ENCODE measurements around the gene MDM4. TPM values are rescaled to one million over a fixed set of nuclear protein-coding genes. Genes with fewer than 3 reads are reported as not detected.
"Not testable (repeated sequence)": the region's sequence is repeated elsewhere in the genome, so short reads cannot be mapped to it uniquely, and the experiment has no call there.

Gene MDM4
- total RNA-seq, 2 donors from 2014 or later = 65.5 to 161 TPM

DNA sequence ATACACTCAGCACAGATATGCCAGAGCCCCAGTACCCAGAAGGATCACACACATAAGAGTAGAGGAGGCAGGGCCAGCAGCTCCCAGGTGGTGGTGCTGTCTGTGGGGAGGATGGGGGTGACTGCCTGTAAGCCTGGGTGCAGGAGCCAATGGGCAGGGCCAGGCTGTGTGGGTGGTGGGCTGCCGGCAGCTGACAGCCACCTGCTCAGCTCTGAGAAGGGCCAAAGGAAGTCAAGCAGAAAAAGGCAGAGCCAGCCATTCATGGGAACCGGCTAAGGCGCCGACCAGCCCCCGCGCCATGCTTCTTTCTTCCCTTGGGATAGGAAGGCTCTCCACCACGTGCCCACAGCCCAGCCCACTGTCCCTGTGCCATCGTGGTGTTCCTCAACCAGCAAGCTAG lies 35.7 kb upstream of the MDM4 start:
- TF ChIP-seq, protein P1, sequence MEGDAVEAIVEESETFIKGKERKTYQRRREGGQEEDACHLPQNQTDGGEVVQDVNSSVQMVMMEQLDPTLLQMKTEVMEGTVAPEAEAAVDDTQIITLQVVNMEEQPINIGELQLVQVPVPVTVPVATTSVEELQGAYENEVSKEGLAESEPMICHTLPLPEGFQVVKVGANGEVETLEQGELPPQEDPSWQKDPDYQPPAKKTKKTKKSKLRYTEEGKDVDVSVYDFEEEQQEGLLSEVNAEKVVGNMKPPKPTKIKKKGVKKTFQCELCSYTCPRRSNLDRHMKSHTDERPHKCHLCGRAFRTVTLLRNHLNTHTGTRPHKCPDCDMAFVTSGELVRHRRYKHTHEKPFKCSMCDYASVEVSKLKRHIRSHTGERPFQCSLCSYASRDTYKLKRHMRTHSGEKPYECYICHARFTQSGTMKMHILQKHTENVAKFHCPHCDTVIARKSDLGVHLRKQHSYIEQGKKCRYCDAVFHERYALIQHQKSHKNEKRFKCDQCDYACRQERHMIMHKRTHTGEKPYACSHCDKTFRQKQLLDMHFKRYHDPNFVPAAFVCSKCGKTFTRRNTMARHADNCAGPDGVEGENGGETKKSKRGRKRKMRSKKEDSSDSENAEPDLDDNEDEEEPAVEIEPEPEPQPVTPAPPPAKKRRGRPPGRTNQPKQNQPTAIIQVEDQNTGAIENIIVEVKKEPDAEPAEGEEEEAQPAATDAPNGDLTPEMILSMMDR (conservative IDR thresholded peaks at IDR 0.05) = no peak
- H3K9ac ChIP-seq (ENCODE audit: extremely low read depth, low read length, poor library complexity, severe bottlenecking) = no peak overlapping the region
- Mint-ChIP-seq H3K36me3 (ENCODE audit: low read depth) (no peaks in the 10 kb centered on the region), H3K9me3 (no peaks in the 10 kb centered on the region), H3K4me1 (peaks cover 30% of the 10 kb centered on the region), H3K4me3 (no peak overlapping the region), H3K27ac (no peak overlapping the region), H3K27me3 (ENCODE audit: insufficient read depth) (peaks cover 2% of the 10 kb centered on the region)
- WGBS, 2 experiments (ENCODE audit: insufficient coverage in 1 of 2, insufficient read length in 1 of 2) = 93 to 94% methylated on average over 5 to 8 of the region's 8 CpGs
- DNase-seq = no peak
- no peak overlapping the region for H3K27ac ChIP-seq (ENCODE audit: low read depth, low read length)
- H3K9me3 ChIP-seq (ENCODE audit: control insufficient read depth, low read length) = no peaks in the 10 kb centered on the region
- peaks cover 5% of the 10 kb centered on the region for H3K4me1 ChIP-seq (ENCODE audit: control insufficient read depth, insufficient read depth, low read length)
- no peaks in the 10 kb centered on the region for H3K27me3 ChIP-seq (ENCODE audit: control insufficient read depth, insufficient read depth, low read length, poor library complexity, severe bottlenecking)
- no peak overlapping the region for H3K4me3 ChIP-seq (ENCODE audit: low read length)
- H3K36me3 ChIP-seq (ENCODE audit: control insufficient read depth, insufficient read depth, low read length) = no peaks in the 10 kb centered on the region

DNA sequence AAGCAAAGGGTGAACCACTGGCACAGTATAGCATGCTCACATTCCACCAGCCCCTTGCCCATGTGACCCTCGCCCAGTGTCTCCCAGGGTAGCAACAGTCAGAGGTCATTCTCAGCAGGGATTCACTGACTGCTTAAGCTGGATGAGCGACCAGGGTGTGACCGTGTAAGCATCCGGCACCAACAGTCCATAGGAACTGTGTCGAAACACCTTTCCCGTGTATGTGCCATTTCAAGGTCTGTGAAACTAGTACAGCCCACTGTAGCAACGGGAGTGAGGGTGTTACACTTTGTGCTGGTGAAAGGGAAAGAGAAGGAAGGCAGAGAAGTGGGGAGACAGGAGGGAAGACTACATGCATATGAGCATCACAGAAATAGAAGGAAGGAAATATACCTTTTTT lies 32.4 kb upstream of the MDM4 start:
- 88 to 91% methylated on average over 6 to 7 of the region's 7 CpGs for WGBS, 2 experiments (ENCODE audit: insufficient coverage in 1 of 2, insufficient read length in 1 of 2)
- Histone ChIP-seq H3K4me1 (ENCODE audit: control insufficient read depth, insufficient read depth, low read length) (peaks cover 5% of the 10 kb centered on the region), H3K27ac (ENCODE audit: low read depth, low read length) (no peak overlapping the region), H3K4me3 (ENCODE audit: low read length) (no peak overlapping the region), H3K9ac (ENCODE audit: extremely low read depth, low read length, poor library complexity, severe bottlenecking) (no peak overlapping the region), H3K27me3 (ENCODE audit: control insufficient read depth, insufficient read depth, low read length, poor library complexity, severe bottlenecking) (no peaks in the 10 kb centered on the region), H3K9me3 (ENCODE audit: control insufficient read depth, low read length) (no peaks in the 10 kb centered on the region), H3K36me3 (ENCODE audit: control insufficient read depth, insufficient read depth, low read length) (no peaks in the 10 kb centered on the region)
- H3K27me3 Mint-ChIP-seq (ENCODE audit: insufficient read depth) = no peaks in the 10 kb centered on the region
- DNase-seq = no peak
- TF ChIP-seq, protein P1 (conservative IDR thresholded peaks at IDR 0.05) = no peak
- no peak overlapping the region for H3K27ac Mint-ChIP-seq
- H3K4me3 Mint-ChIP-seq = no peak overlapping the region
- H3K4me1 Mint-ChIP-seq = peaks cover 22% of the 10 kb centered on the region
- no peaks in the 10 kb centered on the region for H3K9me3 Mint-ChIP-seq
- peaks cover 3% of the 10 kb centered on the region for H3K36me3 Mint-ChIP-seq (ENCODE audit: low read depth)

DNA sequence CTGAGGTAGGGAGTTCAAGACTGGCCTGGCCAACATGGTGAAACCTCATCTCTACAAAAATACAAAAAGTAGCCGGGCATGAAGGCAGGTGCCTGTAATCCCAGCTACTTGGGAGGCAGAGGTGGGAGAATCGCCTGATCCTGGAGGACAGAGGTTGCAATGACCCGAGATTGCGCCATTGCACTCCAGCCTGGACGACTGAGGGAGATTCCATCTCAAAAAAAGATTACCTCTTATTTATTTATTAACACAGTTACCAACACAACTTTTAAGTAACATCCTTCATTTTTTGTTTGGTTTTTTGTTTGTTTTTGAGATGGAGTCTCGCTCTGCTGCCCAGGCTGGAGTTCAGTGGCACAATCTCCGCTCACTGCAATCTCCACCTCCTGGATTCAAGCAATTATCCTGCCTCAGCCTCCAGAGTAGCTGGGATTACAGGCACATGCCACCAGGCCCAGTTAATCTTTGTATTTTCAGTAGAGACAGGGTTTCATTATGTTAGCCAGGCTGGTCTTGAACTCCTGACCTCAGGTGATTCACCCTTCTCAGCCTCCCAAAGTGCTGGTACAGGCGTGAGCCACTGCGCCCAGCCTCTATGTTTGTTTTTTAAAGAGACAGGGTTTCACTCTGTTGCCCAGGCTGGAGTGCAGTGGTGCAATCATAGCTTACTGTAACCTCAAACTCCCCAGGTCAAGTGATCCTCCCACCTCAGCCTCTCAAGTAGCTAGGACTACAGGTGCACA lies 29.5 kb upstream of the MDM4 start:
- H3K9me3 ChIP-seq (ENCODE audit: control insufficient read depth, low read length); H3K36me3 ChIP-seq (ENCODE audit: control insufficient read depth, insufficient read depth, low read length); H3K9ac ChIP-seq (ENCODE audit: extremely low read depth, low read length, poor library complexity, severe bottlenecking); H3K27me3 ChIP-seq (ENCODE audit: control insufficient read depth, insufficient read depth, low read length, poor library complexity, severe bottlenecking); H3K4me1 ChIP-seq (ENCODE audit: control insufficient read depth, insufficient read depth, low read length); DNase-seq; H3K27ac ChIP-seq (ENCODE audit: low read depth, low read length); H3K27ac Mint-ChIP-seq; H3K4me3 Mint-ChIP-seq; H3K4me3 ChIP-seq (ENCODE audit: low read length); H3K9me3 Mint-ChIP-seq; H3K27me3 Mint-ChIP-seq (ENCODE audit: insufficient read depth); H3K36me3 Mint-ChIP-seq (ENCODE audit: low read depth): not testable (repeated sequence)
- WGBS, 2 experiments (ENCODE audit: insufficient coverage in 1 of 2, insufficient read length in 1 of 2) = 94% methylated on average over 7 to 9 of the region's 9 CpGs
- peaks cover 25% of the 10 kb centered on the region for H3K4me1 Mint-ChIP-seq

DNA sequence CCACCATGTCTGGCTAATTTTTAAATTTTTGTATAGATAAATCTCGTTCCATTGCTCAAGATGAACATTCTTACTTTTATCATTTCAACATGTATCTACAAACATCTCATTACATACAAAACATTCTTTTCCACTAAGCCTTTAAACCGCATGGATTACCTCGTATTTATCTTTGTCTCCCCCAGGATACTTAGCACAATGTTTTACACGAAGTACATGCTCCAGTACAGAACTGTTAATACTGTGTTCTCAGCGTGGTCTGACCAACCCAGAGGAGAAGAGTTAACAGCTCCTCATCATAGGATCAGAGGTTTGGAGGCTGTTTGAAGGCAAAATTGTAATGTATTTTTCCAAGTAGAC lies 29.0 kb upstream of the MDM4 start:
- H3K27ac ChIP-seq (ENCODE audit: low read depth, low read length) = no peak overlapping the region
- Mint-ChIP-seq H3K27me3 (ENCODE audit: insufficient read depth) (peaks cover 3% of the 10 kb centered on the region), H3K36me3 (ENCODE audit: low read depth) (peaks cover 3% of the 10 kb centered on the region), H3K4me3 (no peak overlapping the region), H3K27ac (no peak overlapping the region), H3K4me1 (peaks cover 26% of the 10 kb centered on the region), H3K9me3 (no peaks in the 10 kb centered on the region)
- H3K27me3 ChIP-seq (ENCODE audit: control insufficient read depth, insufficient read depth, low read length, poor library complexity, severe bottlenecking) = no peaks in the 10 kb centered on the region
- H3K4me3 ChIP-seq (ENCODE audit: low read length) = no peak overlapping the region
- 96 to 97% methylated on average over 3 to 5 of the region's 5 CpGs for WGBS, 2 experiments (ENCODE audit: insufficient coverage in 1 of 2, insufficient read length in 1 of 2)
- H3K36me3 ChIP-seq (ENCODE audit: control insufficient read depth, insufficient read depth, low read length) = no peaks in the 10 kb centered on the region
- no peaks in the 10 kb centered on the region for H3K4me1 ChIP-seq (ENCODE audit: control insufficient read depth, insufficient read depth, low read length)
- H3K9ac ChIP-seq (ENCODE audit: extremely low read depth, low read length, poor library complexity, severe bottlenecking) = no peak overlapping the region
- no peak for DNase-seq
- TF ChIP-seq, protein P1 (conservative IDR thresholded peaks at IDR 0.05) = no peak
- no peaks in the 10 kb centered on the region for H3K9me3 ChIP-seq (ENCODE audit: control insufficient read depth, low read length)
